SJCRH30 (cell line): ENCODE results near the gene MIA2. TPM values are rescaled to one million over a fixed set of nuclear protein-coding genes. Genes with fewer than 3 reads are reported as not detected.
"Not testable (repeated sequence)": the region's sequence is repeated elsewhere in the genome, so short reads cannot be mapped to it uniquely, and the experiment has no call there.

Source experiments
- DNase-seq, 2 experiments: peaks; one replicate each; pipeline ENCODE4 v3.0.0-alpha.2; 2015 to 2020
- H3K27ac ChIP-seq: fragments of 250-450 bp; sonication (Bioruptor Pico); 2 replicates; pipeline ENCODE4 v1.5.1; 2020; ENCODE audit warnings: mild to moderate bottlenecking, moderate library complexity
- H3K27me3 ChIP-seq: fragments of 250-450 bp; sonication (Bioruptor Pico); 2 replicates; pipeline ENCODE4 v1.5.1; 2020; ENCODE audit warnings: mild to moderate bottlenecking, moderate library complexity
- H3K36me3 ChIP-seq: fragments of 250-450 bp; sonication (Bioruptor Pico); 2 replicates; pipeline ENCODE4 v1.5.1; 2020; ENCODE audit warnings: mild to moderate bottlenecking, moderate library complexity
- H3K4me1 ChIP-seq: fragments of 250-450 bp; sonication (Bioruptor Pico); 2 replicates; pipeline ENCODE4 v1.5.1; 2020; ENCODE audit warnings: mild to moderate bottlenecking, moderate library complexity
- H3K4me3 ChIP-seq: fragments of 250-450 bp; sonication (Bioruptor Pico); 2 replicates; pipeline ENCODE4 v1.5.1; 2020; ENCODE audit warnings: mild to moderate bottlenecking, moderate library complexity
- H3K9me3 ChIP-seq: fragments of 250-450 bp; sonication (Bioruptor Pico); replicated peaks from 2 replicates; pipeline ENCODE4 v1.5.1; 2020; ENCODE audit warnings: mild to moderate bottlenecking, moderate library complexity
- total RNA-seq: library from RNA; depleted of rRNA; stranded (reverse); fragments of >200 nt; shearing (Covaris generic); gene quantifications from 2 replicates; pipeline ENCODE4 v1.2.3, GENCODE V29; 2014

MIA2 gene
- total RNA-seq, 1 experiment from 2014 or later = 20.5 TPM

DNA sequence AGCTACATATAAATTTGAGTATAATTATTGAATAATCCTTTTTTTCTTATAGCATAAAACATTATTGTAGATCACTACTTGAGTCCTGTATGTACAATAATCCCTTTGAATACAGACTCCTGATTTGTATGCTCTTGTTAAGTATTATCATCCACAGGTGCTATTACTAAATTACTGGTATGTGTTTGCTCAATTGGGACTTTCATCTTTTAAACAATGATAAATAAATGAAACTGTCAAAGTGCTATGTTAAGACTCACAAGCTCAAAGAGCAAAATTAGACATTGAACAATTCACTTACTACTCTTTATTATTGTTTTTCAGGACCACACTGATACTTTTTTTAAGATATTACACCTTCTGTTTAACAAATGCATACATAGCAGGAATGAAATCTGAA lies 17.8 kb downstream of the MIA2 start:
- Histone ChIP-seq H3K9me3 (no peaks in the 10 kb centered on the region; the same call in none of the 2 replicates), H3K4me3 (no peak overlapping the region), H3K27me3 (no peaks in the 10 kb centered on the region), H3K27ac (no peak overlapping the region), H3K4me1 (no peaks in the 10 kb centered on the region), H3K36me3 (no peaks in the 10 kb centered on the region)
- DNase-seq = no peak

DNA sequence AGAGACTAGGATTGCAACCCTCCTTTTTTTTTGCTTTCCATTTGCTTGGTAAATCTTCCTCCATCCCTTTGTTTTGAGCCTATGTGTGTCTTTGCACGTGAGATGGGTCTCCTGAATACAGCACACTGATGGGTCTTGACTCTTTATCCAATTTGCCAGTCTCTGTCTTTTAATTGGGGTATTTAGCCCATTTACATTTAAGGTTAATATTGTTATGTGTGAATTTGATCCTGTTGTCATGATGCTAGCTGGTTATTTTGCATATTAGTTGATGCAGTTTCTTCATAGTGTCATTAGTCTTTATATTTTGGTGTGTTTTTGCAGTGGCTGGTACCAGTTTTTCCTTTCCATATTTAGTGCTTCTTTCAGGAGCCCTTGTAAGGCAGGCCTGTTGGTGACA lies 23.7 kb downstream of the MIA2 start:
- H3K27me3 ChIP-seq, H3K36me3 ChIP-seq, H3K27ac ChIP-seq, H3K4me1 ChIP-seq, DNase-seq, H3K9me3 ChIP-seq, H3K4me3 ChIP-seq: not testable (repeated sequence)

DNA sequence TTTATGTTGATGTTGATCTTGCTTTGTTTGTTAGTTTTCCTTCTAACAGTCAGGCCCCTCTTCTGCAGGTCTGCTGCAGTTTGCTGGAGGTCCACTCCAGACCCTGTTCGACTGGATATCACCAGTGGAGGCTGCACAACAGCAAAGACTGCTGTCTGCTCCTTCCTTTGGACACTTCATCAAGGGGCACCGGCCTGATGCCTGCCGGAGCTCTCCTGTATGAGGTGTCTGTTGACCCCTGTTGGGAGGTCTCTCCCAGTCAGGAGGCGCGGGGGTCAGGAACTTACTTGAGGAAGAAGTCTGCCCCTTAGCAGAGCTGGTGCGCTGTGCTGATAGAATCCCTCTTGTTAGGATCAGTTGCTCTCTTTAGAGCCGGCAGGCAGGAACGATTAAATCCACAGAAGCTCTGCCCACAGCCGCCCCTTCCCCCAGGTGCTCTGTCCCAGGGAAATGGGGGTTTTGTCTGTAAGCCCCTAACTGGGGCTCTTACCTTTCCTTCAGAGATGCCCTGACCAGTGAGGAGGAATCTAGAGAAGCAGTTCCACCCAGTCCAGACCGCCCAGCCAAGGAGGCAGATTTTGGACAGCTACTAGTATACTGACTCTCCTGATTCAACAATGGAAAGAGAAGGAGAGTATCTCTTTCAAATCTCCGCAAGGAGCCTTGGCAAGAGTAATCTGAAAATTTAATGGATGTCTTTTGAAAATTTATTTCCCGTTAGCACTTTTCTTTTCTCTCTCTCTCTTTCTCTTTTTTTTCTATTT lies 25.2 kb downstream of the MIA2 start:
- no peak overlapping the region for H3K4me3 ChIP-seq
- no peaks in the 10 kb centered on the region for H3K27me3 ChIP-seq
- no peak overlapping the region for H3K27ac ChIP-seq
- H3K9me3 ChIP-seq = peaks cover 10% of the 10 kb centered on the region
- no peaks in the 10 kb centered on the region for H3K36me3 ChIP-seq
- no peak for DNase-seq
- H3K4me1 ChIP-seq = no peaks in the 10 kb centered on the region

DNA sequence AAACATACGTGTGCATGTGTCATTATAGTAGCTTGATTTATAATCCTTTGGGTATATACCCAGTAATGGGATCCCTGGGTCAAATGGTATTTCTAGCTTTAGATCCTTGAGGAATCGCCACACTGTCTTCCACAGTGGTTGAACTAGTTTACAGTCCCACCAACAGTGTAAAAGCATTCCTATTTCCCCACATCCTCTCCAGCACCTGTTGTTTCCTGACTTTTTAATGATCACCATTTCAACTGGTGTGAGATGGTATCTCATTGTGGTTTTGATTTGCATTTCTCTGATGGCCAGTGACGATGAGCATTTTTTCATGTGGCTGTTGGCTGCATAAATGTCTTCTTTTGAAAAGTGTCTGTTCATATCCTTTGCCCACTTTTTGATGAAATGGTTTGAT lies 26.4 kb downstream of the MIA2 start:
- not testable (repeated sequence) for H3K4me3 ChIP-seq, H3K4me1 ChIP-seq, H3K36me3 ChIP-seq, H3K27me3 ChIP-seq, H3K9me3 ChIP-seq, H3K27ac ChIP-seq
- peak in 1 of 2 experiments; percentile 9 for DNase-seq

DNA sequence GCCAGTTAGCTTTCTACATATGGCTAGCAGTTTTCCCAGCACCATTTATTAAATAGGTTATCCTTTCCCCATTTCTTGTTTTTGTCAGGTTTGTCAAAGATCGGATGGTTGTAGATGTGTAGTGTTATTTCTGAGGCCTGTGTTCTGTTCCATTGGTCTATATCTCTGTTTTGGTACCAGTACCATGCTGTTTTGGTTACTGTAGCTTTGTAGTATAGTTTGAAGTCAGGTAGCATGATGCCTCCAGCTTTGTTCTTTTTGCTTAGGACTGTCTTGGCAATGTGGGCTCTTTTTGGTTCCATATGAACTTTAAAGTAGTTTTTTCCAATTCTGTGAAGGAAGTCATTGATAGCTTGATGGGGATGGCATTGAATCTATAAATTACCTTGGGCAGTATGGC lies 28.5 kb downstream of the MIA2 start:
- not testable (repeated sequence) for H3K4me3 ChIP-seq, H3K27me3 ChIP-seq, H3K36me3 ChIP-seq, H3K27ac ChIP-seq, DNase-seq, H3K4me1 ChIP-seq, H3K9me3 ChIP-seq

DNA sequence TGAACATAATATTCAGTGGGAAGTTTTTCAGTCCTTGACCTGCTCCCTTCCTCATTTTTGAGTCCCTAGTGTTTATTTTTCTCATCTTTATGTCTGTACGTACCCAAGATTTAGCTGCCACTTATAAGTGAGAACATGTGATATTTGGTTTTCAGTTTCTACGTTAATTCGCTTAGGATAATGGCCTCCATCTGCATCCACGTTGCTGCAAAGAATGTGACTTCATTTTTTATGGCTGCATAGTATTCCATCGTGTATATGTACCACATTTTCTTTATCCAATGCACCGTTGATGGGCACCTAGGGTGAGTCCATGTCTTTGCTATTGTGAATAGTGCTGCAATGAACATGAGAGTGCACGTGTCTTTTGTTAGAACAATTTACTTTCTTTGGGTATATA lies 30.3 kb downstream of the MIA2 start:
- Histone ChIP-seq H3K4me3 (no peak overlapping the region), H3K4me1 (peaks cover 6% of the 10 kb centered on the region), H3K27ac (no peak overlapping the region), H3K36me3 (no peaks in the 10 kb centered on the region), H3K27me3 (no peaks in the 10 kb centered on the region), H3K9me3 (peaks cover 6% of the 10 kb centered on the region; the same call in 1 of the 2 replicates)
- no peak for DNase-seq

DNA sequence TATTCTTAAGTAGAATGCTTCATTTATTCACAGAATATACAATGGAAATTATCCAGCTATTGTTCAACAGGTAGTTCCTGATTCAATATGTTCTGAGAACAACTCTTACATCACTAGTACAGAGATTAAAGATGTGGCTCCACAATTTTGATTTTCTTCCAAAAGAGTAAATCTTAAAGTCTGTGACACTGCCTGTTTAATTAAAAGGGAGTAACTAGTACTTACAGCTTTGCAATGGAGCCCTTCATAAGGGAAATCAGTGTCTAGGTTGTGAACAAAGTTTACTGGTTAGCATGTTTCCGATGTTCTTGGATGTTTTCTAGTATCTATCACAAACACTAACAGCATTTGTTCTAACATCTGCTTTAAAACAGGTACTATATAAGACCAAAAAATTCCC lies 30.8 kb downstream of the MIA2 start:
- peaks cover 6% of the 10 kb centered on the region for H3K4me1 ChIP-seq
- H3K9me3 ChIP-seq = peaks cover 6% of the 10 kb centered on the region; the same call in 1 of the 2 replicates
- no peaks in the 10 kb centered on the region for H3K27me3 ChIP-seq
- H3K4me3 ChIP-seq = no peak overlapping the region
- H3K36me3 ChIP-seq = no peaks in the 10 kb centered on the region
- DNase-seq = peak in 1 of 2 experiments; percentile 6
- no peak overlapping the region for H3K27ac ChIP-seq

DNA sequence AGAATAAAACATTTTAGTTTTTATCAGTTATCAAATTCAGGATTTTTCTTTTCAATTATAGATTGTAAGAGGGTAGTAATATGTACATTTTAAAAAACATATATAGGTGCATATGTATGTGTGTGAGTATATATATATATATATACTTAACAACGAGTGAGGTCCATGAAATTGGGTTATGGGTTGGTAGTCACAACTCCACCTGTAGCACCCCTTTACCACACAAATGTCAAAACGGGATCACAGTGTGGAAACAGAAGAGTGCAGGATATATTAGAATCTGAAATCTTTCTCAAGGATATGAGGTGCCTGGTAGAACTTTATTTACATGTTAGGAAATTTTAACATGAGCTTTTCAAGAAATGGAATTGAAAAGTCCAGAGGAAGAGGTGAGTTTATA lies 31.3 kb downstream of the MIA2 start:
- H3K36me3 ChIP-seq = no peaks in the 10 kb centered on the region
- H3K27me3 ChIP-seq = no peaks in the 10 kb centered on the region
- DNase-seq = peak in 1 of 2 experiments; percentile 33

DNA sequence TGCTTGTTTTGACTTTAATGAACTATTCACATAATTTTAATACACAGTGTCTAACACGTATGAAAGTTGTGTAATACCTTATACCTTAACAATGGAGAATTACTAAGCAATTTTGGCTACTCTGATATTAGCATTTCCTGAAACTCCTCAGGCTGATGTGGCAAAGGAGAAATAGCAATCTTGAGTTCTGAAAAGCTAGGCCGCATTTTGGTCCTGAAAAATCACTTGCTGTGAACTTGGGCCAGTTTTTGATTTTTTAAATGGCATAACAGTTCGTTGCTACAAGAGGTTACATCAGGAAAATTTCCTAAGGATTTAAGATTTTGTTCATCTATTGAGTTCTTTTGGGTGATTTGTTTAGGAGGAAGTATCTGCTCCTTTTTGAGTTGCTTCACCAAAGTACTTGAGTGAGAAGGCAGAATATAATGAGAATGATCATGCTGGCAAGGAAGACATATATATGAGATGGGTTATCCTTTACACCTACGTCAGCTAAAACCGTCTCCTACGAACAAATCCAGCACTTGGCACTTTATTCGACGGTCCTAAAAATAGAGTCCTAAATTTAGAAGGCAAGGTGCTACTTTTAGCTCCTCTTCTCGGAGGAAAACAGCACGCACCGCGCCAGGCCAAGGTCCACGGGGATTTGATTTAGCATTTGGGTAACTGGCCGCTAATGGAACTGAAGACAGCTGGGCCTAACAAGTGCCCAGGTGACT lies 32.2 kb downstream of the MIA2 start:
- Histone ChIP-seq H3K27me3 (no peaks in the 10 kb centered on the region), H3K4me3 (peak overlapping the region; percentile 79), H3K9me3 (peaks cover 6% of the 10 kb centered on the region; the same call in 1 of the 2 replicates), H3K27ac (peak overlapping the region; percentile 95), H3K36me3 (no peaks in the 10 kb centered on the region), H3K4me1 (peaks cover 6% of the 10 kb centered on the region)
- no peak for DNase-seq

More for the DNA sequence above, 31.3 kb downstream of the MIA2 start:
- H3K4me3 ChIP-seq = no peak overlapping the region
- H3K4me1 ChIP-seq = peaks cover 6% of the 10 kb centered on the region
- peaks cover 6% of the 10 kb centered on the region; the same call in 1 of the 2 replicates for H3K9me3 ChIP-seq
- no peak overlapping the region for H3K27ac ChIP-seq

DNA sequence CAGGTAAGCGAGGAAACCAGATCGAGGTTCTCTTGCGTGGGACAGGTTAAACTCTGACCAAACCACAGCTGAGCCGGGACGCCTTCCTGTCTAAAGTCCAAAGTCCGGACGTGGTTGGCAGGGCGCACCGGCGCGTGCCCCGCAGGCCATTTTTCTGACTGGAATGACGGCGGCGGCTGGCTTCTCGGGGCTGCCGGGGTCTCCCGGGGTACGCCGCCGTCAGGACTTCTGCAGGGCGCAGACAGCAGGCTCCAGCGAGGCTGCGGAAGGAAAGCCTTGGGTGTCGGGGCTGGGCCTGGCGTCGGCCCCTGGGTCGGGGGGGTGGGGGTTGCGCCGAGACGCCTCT lies 32.8 kb downstream of the MIA2 start:
- Histone ChIP-seq H3K27ac (peak overlapping the region; percentile 95), H3K27me3 (no peaks in the 10 kb centered on the region), H3K9me3 (0 out of 2 replicates have a peak, but pooled peaks cover 6% of the 10 kb centered on the region), H3K4me3 (peak overlapping the region; percentile 79), H3K4me1 (peaks cover 6% of the 10 kb centered on the region), H3K36me3 (no peaks in the 10 kb centered on the region)
- DNase-seq = no peak

DNA sequence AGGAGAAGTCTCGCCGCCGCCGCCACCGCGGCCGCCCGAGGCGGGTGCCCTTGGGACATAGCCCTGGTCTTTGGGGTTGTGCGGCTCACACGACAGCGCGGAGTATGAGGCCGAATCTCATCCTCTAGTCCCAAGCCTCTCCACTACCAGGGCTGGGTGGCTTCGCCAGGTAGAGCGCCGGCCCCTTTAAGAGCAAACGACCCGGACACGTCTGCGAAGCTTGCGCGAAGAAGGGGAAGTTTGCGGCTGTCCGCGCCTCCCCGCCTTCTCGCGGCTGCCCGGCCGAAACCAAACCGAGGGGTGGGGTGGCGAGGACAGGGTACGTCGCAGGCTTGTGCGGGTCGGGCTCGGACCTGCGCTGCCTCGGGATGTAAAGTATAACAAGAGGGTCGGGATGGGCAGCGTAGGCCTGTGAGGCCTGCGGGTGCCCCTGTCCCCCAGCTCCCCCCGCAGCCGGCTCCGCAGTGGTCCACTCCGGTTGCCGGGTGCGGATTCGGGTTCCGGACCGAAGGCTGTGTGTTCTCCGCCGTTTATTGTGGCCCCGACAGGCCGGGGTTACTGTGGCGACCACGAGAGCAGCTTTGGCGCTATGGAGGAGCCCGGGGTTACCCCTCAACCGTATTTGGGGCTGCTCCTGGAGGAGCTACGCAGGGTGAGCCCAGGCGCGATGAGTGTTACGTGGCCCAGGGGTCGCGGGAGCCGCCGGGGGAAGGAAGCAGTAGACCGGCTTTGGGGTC lies 33.3 kb downstream of the MIA2 start:
- H3K4me1 ChIP-seq = peaks cover 6% of the 10 kb centered on the region
- 0 out of 2 replicates have a peak, but pooled peaks cover 6% of the 10 kb centered on the region for H3K9me3 ChIP-seq
- no peaks in the 10 kb centered on the region for H3K36me3 ChIP-seq
- peak; percentile 87 to 89 for DNase-seq
- peak overlapping the region; percentile 95 for H3K27ac ChIP-seq
- H3K27me3 ChIP-seq = no peaks in the 10 kb centered on the region
- peak overlapping the region; percentile 79 for H3K4me3 ChIP-seq

DNA sequence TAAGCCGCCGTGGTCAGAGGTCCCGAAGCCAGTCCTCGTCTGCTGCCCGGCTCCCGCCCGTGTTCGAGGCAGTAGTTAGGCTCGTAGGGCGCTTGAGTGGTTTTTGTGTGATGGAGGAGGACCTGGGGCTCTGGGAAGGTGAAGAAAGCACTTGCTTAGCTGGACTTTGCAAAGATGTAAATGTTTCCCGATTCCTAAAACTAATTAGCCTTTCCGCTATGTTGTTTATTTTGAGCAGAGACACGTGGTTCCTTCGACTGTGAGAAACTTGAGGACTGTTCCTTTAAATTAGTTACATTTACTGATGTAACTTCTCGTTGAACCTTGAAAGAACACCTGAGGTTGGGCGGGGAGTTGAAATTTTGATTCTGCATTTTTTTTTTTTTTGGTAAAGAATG lies 33.9 kb downstream of the MIA2 start:
- Histone ChIP-seq H3K36me3 (no peaks in the 10 kb centered on the region), H3K4me3 (peak overlapping the region; percentile 79), H3K4me1 (peaks cover 6% of the 10 kb centered on the region), H3K9me3 (0 out of 2 replicates have a peak, but pooled peaks cover 4% of the 10 kb centered on the region), H3K27ac (peak overlapping the region; percentile 95), H3K27me3 (no peaks in the 10 kb centered on the region)
- DNase-seq = no peak

DNA sequence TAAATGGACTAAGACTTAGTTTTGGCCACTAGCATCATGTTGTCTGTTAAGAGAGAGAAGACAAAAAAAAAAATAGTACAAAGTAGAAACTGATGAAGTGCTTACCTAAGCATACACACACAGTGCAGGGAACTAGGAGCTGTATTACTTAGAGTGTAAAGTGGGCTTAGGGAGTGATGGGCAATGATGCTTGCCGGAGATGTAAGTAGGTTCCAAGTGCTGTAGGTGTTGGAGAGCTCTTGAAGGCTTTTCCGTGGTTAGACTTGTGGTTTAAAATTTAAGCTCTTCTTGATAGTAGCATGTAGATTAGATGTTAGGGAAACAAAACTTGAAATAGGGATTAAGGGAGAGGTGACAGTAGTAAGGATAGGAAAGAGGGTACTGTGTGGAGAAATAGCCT lies 34.7 kb downstream of the MIA2 start:
- H3K36me3 ChIP-seq = 0 out of 2 replicates have a peak, but pooled peaks cover 2% of the 10 kb centered on the region
- peaks cover 6% of the 10 kb centered on the region for H3K4me1 ChIP-seq
- no peak overlapping the region for H3K27ac ChIP-seq
- peak in 1 of 2 experiments; percentile 39 for DNase-seq
- peak overlapping the region; percentile 79 for H3K4me3 ChIP-seq
- no peaks in the 10 kb centered on the region for H3K27me3 ChIP-seq
- 0 out of 2 replicates have a peak, but pooled peaks cover 4% of the 10 kb centered on the region for H3K9me3 ChIP-seq

DNA sequence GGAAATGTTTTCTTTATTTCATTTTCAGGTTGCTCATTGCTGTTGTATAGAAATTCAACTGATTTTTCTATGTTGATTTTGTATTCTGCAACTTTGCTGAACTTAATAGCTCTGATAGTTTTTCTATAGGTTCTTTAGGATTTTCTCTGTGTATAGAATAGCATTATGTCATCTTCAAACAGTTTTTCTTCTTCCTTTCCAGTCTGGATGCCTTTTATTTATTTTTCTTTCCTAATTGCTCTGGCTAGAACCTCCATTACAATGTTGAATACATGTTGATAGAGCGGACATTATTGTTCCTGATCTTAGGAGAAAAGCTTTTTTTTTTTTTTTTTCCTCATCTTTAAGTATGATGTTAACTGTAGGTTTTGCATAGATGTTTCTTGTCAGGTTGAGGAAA lies 39.2 kb downstream of the MIA2 start:
- Histone ChIP-seq H3K27me3 (no peaks in the 10 kb centered on the region), H3K9me3 (0 out of 2 replicates have a peak, but pooled peaks cover 4% of the 10 kb centered on the region), H3K27ac (no peak overlapping the region), H3K36me3 (0 out of 2 replicates have a peak, but pooled peaks cover 2% of the 10 kb centered on the region), H3K4me1 (peaks cover 9% of the 10 kb centered on the region), H3K4me3 (no peak overlapping the region)
- DNase-seq = no peak

DNA sequence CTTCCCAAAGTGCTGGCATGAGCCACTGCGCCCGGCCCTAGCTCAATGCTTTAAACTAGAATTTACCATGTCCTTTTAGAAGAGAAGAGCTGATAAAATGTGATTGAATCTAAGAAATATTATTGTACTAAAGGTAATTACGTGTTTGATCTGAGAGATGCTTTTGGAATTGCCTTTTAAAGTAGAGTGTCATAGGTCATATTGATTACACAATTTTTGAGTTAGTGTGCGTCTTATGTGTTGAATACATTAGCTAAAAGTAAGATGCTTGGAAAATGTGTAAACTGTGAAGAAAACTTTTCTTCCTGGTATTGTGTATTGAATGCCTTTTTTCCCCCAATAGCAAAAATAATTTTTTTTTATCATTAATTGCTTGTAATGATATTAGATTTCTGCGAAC lies 41.7 kb downstream of the MIA2 start:
- no peak for DNase-seq
- no peak overlapping the region for H3K27ac ChIP-seq
- H3K36me3 ChIP-seq = peaks cover 7% of the 10 kb centered on the region; the same call in 1 of the 2 replicates
- H3K4me3 ChIP-seq = no peak overlapping the region
- no peaks in the 10 kb centered on the region for H3K27me3 ChIP-seq
- H3K9me3 ChIP-seq = 0 out of 2 replicates have a peak, but pooled peaks cover 4% of the 10 kb centered on the region
- peaks cover 6% of the 10 kb centered on the region for H3K4me1 ChIP-seq
